ENCODE measurements around the gene GLRX5.
A peak's percentile ranks its signal among the peaks of the same experiment; 100 is the strongest.
"Not testable (repeated sequence)": the region's sequence is repeated elsewhere in the genome, so short reads cannot be mapped to it uniquely, and the experiment has no call there.

GLRX5 gene

DNA sequence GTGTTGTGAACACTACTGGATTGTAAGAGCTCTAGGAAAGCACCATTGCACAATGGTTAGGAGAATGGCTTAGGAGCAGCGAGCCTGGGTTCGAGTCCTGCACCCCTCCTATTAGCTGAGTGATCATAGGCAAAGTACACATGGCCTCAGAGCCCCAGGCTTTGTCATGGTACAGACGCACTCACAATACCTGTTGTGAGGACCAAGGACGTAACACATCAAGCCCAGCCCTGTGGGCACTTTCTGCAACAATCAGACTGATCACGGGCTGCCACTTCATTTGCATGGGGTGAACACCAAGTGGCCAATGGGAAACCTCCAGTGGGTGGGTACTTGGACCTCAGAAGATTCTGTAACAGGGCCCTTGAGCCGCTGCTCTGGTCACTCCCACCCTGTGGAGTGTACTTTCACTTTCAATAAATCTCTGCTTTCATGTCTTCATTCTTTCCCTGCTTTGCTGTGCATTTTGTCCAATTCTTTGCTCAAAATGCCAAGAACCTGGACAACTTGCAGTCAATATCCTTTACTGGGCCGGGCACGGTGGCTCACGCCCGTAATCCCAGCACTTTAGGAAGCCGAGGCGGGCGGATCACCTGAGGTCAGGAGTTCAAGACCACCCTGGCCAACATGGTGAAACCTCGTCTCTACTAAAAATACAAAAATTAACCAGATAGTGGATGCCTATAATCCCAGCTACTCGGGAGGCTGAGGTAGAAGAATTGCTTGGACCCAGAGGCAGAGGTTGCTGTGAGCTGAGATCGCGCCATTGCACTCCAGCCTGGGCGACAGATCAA lies 28.2 kb downstream of the GLRX5 start:
- peak; percentile 27 for DNase-seq

DNA sequence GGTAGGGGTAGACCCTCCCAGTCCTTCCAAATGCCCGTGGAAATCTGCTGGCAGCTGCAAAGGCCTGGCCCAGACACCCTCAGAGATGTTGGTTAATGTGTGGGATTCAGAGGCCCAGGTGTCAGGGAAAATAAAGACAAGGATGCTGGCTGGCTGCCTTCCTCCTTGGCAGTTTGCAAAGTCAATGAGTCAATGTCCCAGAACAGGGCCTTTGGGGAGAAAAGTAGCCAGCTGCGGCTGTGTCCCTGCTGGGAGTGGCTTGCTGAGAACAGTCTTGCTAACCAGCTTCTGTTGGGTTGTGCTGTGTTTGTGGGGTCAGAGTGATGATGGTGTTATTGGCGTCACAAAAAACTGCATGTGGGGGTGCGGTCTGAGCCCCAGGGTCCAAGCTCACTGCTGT lies 29.2 kb downstream of the GLRX5 start:
- no peak for DNase-seq

DNA sequence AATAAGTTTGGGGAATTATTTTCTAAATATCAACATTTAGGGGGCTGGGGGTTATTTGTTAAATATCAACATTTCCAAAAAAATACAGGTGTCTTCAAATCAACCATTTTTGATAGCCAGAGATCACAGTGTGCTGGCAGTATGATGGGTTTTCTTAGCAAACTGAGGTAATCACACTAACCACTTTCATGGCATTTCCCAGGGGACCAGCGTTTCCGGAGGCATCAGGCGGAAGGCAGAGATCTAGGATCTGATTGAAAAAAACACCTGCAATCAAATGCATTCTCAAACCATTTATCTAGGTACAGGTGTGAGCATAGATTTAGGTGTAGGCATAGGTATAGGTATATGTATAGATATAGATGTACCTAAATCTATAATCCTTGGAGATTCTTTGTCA lies 34.6 kb downstream of the GLRX5 start:
- DNase-seq = no peak

DNA sequence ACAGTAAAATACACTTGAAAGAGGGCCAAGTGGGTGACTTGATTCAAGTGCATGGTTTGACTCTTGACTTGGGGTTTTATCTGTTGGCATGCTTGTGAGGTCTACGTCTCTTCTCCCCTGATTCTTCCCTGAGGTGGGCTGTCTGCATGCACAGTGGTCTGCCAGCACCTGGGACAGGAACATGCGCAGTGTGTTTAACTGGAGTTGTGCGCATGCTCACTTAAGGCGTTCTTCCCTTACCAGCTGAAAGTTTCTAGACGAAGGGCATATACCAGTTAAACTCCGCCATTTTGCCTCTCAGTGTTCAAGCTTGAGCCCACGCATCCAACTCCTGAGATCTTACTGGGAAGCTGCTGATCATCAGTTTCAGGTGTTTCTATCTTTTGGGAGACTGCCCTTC lies 38.5 kb downstream of the GLRX5 start:
- DNase-seq = no peak

DNA sequence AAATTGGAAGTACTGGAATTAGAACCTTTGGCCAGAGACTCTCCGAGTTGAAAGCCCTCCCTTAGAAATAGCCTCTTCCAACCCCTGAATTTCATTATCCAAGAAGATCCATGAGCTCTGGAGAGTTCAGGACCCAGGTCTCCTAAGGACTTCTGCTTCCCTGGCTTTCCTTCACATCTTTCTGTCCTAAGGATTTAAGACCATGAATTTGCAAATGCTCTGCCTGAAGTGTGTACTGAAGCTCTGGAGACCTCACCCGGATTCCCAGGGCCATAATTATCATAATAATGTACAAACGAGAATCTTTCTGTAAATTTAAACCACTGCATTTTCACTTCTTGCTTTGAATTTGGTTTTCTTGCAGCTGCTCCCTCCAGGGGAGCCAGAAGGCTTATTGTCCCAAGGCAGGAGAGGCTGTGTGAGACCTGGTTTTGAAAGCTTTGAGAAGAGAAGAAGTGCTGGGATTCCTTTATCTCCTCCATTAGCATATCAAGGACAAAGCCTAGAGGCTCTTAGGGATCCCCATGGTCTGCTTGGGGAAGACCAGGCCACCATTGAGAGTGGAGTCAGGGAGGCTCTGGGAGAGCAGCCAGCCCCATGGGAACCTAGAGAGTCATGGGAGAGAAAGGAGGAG lies 41.1 kb downstream of the GLRX5 start:
- DNase-seq = no peak

DNA sequence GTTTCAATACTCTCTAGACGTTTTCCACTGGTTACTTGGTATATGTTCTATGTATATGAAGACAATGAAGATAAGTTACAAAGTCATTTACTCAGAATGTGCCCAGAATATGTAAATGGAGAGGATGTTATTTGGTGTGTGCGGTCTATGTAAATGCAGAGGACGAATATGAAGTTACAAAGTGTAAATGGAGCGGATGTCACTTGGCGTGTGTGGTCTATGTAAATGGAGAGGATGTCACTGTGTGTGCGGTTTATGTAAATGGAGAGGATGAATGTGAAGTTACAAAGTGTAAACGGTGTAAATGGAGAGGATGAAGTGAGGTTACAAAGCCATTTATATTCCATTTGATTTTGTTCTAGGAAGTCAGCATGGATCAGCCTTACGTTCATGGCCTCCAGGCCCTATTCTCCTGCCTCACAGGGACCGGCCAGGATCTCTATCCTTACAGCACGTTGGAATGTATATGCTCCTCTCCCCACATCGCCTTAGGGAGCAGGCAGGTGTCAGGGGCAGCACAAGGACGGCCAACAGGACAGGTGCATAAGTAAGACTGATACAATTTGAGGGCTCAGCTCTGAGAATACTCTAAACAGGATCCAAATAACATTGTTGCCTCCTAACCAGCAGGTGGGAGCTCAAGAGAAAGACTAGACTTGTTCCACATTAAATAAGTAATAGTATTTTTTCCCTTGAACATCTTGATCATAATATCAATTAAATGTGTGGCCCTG lies 42.4 kb downstream of the GLRX5 start:
- DNase-seq = no peak

DNA sequence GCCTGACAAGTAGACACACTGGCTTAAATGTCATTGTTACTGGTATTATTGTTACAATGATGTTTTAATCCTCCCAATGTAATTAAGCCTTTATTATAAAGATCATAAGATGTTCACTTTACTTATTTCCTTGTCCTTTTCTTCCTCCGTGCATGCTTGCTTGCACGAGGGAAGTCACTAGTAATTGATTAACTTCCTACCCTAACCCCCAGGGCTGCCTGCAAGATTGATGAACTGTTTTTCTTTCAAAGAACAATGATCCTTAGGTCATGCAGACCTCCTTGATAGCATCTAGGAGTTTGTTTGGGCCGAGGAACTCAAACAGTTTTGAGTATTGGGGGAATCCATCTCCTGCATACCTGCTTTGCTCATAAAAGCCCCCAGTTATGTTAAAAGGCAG lies 43.0 kb downstream of the GLRX5 start:
- DNase-seq = no peak

DNA sequence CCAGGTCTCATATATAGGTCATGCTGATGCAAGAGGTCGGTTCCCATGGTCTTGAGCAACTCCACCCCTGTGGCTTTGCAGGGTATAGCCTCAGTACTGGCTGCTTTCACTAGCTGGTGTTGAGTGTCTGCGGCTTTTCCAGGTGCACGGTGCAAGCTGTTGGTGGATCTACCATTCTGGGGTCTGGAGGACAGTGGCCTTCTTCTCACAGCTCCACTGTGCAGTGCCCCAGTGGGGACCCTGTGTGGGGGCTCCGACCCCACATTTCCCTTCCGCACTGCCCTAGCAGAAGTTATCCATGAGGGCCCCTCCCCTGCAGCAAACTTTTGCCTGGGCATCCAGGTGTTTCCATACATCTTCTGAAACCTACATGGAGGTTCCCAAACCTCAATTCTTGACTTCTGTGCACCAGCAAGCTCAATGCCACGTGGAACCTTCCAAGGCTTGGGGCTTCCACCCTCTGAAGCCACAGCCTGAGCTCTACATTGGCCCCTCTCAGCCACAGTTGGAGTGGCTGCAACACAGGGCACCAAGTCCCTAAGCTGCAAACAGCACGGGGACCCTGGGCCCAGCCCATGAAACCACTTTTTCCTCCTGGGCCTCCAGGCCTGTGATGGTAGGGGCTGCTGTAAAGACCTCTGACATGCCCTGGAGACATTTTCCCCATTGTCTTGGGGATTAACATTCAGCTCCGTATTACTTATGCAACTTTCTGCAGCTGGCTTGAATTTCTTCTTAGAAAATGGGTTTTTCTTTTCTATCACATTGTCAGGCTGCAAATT lies 49.2 kb downstream of the GLRX5 start:
- not testable (repeated sequence) for DNase-seq

DNA sequence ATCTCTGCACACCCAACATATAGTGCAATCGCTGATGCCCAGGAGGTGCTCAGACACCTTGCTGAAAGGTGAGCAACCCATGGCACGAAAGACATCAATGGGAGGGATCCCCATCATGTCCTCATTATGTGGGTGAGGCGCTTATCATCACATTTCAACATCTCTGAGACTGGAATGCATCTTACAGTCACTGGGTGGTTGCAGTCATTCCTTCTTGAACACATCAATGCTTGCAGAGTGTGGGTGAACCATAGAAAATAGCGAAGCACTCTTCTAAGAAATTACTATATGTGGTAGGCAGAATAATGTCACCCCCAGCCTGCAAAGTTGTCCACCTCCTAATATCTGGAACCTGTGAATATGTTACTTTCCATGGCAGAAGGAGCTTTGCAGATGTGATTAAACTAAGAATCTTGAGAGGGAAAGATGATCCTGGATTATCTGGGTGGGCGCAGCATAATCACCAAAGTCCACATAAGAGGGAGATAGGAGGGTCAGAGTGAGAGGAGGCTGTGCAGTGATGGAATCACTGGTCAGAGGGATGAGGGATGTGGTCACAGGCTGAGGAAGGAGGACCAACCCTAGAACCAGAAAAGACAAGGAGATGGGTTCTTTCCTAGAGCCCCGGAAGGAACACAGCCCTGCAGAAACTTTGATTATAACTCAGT lies 51.2 kb downstream of the GLRX5 start:
- DNase-seq = no peak

DNA sequence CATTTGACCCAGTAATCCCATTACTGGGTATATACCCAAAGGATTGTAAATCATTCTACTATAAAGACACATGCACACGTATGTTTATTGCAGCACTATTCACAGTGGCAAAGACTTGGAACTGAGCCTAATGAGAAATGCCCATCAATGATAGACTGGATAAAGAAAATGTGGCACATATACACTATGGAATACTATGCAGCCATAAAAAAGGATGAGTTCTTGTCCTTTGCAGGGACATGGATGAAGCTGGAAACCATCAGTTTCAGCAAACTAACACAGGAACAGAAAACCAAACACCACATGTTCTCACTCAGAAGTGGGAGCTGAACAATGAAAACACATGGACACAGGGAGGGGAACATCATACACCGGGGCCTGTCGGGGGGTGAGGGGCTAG lies 56.3 kb downstream of the GLRX5 start:
- DNase-seq = not testable (repeated sequence)
